ENCODE measurements around the gene DXO.

GRCh38 chr6:31952140-31952805 lies 19.7 kb downstream of the DXO start:
- TF ChIP-seq POLR2A (IDR thresholded peaks at IDR 0.05; ENCODE audit: low read length) (no peak), GATA1 (IDR thresholded peaks at IDR 0.05; ENCODE audit: low read depth, low read length) (no peak)

Data from erythroblast (primary cell).